ENCODE results near the gene TEP1. TPM values are rescaled to one million over a fixed set of nuclear protein-coding genes. Genes with fewer than 3 reads are reported as not detected.
A peak's percentile ranks its signal among the peaks of the same experiment; 100 is the strongest.

TEP1 gene
- total RNA-seq, 1 experiment from 2014 or later: 18.8 TPM

GRCh38 chr14:20377171-20377570, 36.1 kb downstream of the TEP1 start:
- Histone ChIP-seq H3K9me3 (no peaks in the 10 kb centered on the region), H3K36me3 (ENCODE audit: control insufficient read depth, insufficient read depth, low read length) (peaks cover 5% of the 10 kb centered on the region; the same call in 1 of the 2 replicates), H3K4me1 (peaks cover 13% of the 10 kb centered on the region), H3K27me3 (replicated peaks; ENCODE audit: control insufficient read depth, insufficient read depth, low read length) (no peaks in the 10 kb centered on the region), H3K4me3 (ENCODE audit: low read depth, low read length) (no peak overlapping the region)
- no peak for DNase-seq
- Mint-ChIP-seq H3K27ac (ENCODE audit: unreplicated experiment) (peak overlapping the region; percentile 89), H3K4me3 (ENCODE audit: unreplicated experiment) (no peak overlapping the region), H3K36me3 (ENCODE audit: insufficient read depth, unreplicated experiment) (peaks cover 76% of the 10 kb centered on the region), H3K9me3 (ENCODE audit: unreplicated experiment) (no peaks in the 10 kb centered on the region), H3K27me3 (ENCODE audit: insufficient read depth, unreplicated experiment) (no peaks in the 10 kb centered on the region), H3K4me1 (ENCODE audit: low read depth, unreplicated experiment) (peaks cover 14% of the 10 kb centered on the region)
- TF ChIP-seq, protein P1, sequence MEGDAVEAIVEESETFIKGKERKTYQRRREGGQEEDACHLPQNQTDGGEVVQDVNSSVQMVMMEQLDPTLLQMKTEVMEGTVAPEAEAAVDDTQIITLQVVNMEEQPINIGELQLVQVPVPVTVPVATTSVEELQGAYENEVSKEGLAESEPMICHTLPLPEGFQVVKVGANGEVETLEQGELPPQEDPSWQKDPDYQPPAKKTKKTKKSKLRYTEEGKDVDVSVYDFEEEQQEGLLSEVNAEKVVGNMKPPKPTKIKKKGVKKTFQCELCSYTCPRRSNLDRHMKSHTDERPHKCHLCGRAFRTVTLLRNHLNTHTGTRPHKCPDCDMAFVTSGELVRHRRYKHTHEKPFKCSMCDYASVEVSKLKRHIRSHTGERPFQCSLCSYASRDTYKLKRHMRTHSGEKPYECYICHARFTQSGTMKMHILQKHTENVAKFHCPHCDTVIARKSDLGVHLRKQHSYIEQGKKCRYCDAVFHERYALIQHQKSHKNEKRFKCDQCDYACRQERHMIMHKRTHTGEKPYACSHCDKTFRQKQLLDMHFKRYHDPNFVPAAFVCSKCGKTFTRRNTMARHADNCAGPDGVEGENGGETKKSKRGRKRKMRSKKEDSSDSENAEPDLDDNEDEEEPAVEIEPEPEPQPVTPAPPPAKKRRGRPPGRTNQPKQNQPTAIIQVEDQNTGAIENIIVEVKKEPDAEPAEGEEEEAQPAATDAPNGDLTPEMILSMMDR (IDR thresholded peaks at IDR 0.05; ENCODE audit: insufficient read depth in 1 of 2, low read depth in 1 of 2, low read length in 1 of 2, severe bottlenecking in 1 of 2, unreplicated experiment in 1 of 2): no peak
- POLR2A ChIA-PET: no interaction called here
- intact Hi-C loops (cut with micrococcal nuclease; ENCODE audit: unreplicated experiment): no loop called here
- BruUV-seq (replicated peaks): no TSS peak
- CTCF ChIA-PET: no interaction called here

DNA sequence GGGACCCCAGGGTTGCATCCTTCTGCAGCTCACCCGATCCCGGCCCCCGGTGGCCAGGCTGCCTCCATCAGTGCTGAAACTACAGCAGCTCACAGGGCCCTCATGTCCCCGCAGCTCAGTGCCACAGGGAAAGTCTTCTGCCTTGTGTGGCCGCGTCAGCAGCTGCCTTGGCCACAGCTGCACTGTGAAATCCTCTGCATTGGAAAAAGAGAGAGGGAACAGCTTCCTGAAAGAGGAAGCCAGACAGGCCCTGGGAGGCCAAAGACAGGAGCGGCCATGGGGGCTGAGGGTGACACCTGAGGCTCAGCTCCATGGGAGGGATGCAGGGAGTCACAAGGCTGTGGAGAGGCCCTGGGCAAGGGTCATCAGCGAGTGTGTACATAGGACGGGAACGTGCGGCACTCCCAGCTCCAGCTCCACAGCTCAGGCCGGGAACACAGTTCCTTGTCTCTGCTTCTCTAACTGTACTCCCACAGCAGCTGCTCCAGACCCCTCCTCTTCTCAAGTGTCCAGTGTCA, 37.2 kb downstream of the TEP1 start:
- Histone ChIP-seq H3K4me3 (ENCODE audit: low read depth, low read length) (no peak overlapping the region), H3K9me3 (no peaks in the 10 kb centered on the region), H3K36me3 (ENCODE audit: control insufficient read depth, insufficient read depth, low read length) (peaks cover 5% of the 10 kb centered on the region; the same call in 1 of the 2 replicates), H3K4me1 (peaks cover 13% of the 10 kb centered on the region), H3K27me3 (replicated peaks; ENCODE audit: control insufficient read depth, insufficient read depth, low read length) (no peaks in the 10 kb centered on the region)
- Mint-ChIP-seq H3K27me3 (ENCODE audit: insufficient read depth, unreplicated experiment) (no peaks in the 10 kb centered on the region), H3K27ac (ENCODE audit: unreplicated experiment) (peak overlapping the region; percentile 89), H3K4me3 (ENCODE audit: unreplicated experiment) (peak overlapping the region; percentile 12), H3K36me3 (ENCODE audit: insufficient read depth, unreplicated experiment) (peaks cover 75% of the 10 kb centered on the region), H3K4me1 (ENCODE audit: low read depth, unreplicated experiment) (peaks cover 14% of the 10 kb centered on the region), H3K9me3 (ENCODE audit: unreplicated experiment) (no peaks in the 10 kb centered on the region)
- no TSS peak for BruUV-seq (replicated peaks)
- intact Hi-C loops (cut with micrococcal nuclease; ENCODE audit: unreplicated experiment): loop anchor here (1.0 kb wide), 1 partner anchor 33 kb away; the partner anchor contains the start of gene PARP2
- TF ChIP-seq, protein P1 (IDR thresholded peaks at IDR 0.05; ENCODE audit: insufficient read depth in 1 of 2, low read depth in 1 of 2, low read length in 1 of 2, severe bottlenecking in 1 of 2, unreplicated experiment in 1 of 2): no peak
- POLR2A ChIA-PET: interaction anchor here (0.5 to 1.3 kb wide), 3 partner anchors 33 to 94 kb away, joined by 3 to 16 read pairs (median 4); partner anchors contain the start of genes PARP2 and PIP4P1
- CTCF ChIA-PET: interaction anchor here (1.0 kb wide), 1 partner anchor 40 kb away, joined by 4 read pairs; no protein-coding TSS in a partner anchor
- DNase-seq: peak; percentile 66 to 81

GRCh38 chr14:20375471-20375870, 37.8 kb downstream of the TEP1 start:
- H3K27me3 Mint-ChIP-seq (ENCODE audit: insufficient read depth, unreplicated experiment): no peaks in the 10 kb centered on the region
- no peaks in the 10 kb centered on the region for H3K27me3 ChIP-seq (replicated peaks; ENCODE audit: control insufficient read depth, insufficient read depth, low read length)
- H3K36me3 ChIP-seq (ENCODE audit: control insufficient read depth, insufficient read depth, low read length): peaks cover 5% of the 10 kb centered on the region; the same call in 1 of the 2 replicates
- DNase-seq: no peak
- no peaks in the 10 kb centered on the region for H3K9me3 ChIP-seq
- ChIA-PET POLR2A (interaction anchor here (1.3 kb wide), 1 partner anchor 32 kb away, joined by 16 read pairs; the partner anchor contains the start of gene PARP2), CTCF (interaction anchor here (0.6 to 1.0 kb wide), 2 partner anchors 40 to 239 kb away, joined by 3 to 4 read pairs; no protein-coding TSS in a partner anchor)
- no peaks in the 10 kb centered on the region for H3K9me3 Mint-ChIP-seq (ENCODE audit: unreplicated experiment)
- intact Hi-C loops (cut with micrococcal nuclease; ENCODE audit: unreplicated experiment): no loop called here
- no TSS peak for BruUV-seq (replicated peaks)
- H3K4me1 Mint-ChIP-seq (ENCODE audit: low read depth, unreplicated experiment): peaks cover 14% of the 10 kb centered on the region
- TF ChIP-seq, protein P1 (IDR thresholded peaks at IDR 0.05; ENCODE audit: insufficient read depth in 1 of 2, low read depth in 1 of 2, low read length in 1 of 2, severe bottlenecking in 1 of 2, unreplicated experiment in 1 of 2): no peak
- H3K4me3 Mint-ChIP-seq (ENCODE audit: unreplicated experiment): no peak overlapping the region
- no peak overlapping the region for H3K4me3 ChIP-seq (ENCODE audit: low read depth, low read length)
- H3K27ac Mint-ChIP-seq (ENCODE audit: unreplicated experiment): peak overlapping the region; percentile 89
- H3K36me3 Mint-ChIP-seq (ENCODE audit: insufficient read depth, unreplicated experiment): peaks cover 75% of the 10 kb centered on the region
- peaks cover 13% of the 10 kb centered on the region for H3K4me1 ChIP-seq
